ENCODE data around the gene JPH2.
A peak's percentile ranks its signal among the peaks of the same experiment; 100 is the strongest.
"Not testable (repeated sequence)": the region's sequence is repeated elsewhere in the genome, so short reads cannot be mapped to it uniquely, and the experiment has no call there.

Gene JPH2

GRCh38 chr20:44153636-44154043 lies 33.3 kb downstream of the JPH2 start:
- DNase-seq, result no peak

- DNase-seq, result no peak
Measured at GRCh38 chr20:44151621-44152416, 35.2 kb downstream of the JPH2 start.

DNA sequence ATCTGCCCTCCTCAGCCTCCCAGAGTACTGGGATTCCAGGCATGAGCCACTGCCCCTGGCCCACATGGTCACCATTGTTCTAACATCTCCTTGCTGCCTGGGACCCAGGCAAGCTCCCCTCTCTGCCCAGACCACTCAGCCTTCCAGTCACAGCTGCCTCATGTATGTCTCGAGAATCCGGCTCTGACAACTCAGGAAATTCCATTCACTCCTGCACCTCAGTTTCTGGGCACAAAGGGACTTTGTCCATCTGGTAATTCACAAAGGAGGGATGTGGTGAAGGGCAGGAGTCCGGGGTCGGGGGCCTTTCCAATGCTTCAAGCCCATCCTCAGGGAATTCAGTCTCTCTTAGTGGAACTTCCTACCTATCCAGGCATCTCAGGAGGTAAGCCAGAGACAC lies 40.7 kb downstream of the JPH2 start:
- no peak for DNase-seq

DNA sequence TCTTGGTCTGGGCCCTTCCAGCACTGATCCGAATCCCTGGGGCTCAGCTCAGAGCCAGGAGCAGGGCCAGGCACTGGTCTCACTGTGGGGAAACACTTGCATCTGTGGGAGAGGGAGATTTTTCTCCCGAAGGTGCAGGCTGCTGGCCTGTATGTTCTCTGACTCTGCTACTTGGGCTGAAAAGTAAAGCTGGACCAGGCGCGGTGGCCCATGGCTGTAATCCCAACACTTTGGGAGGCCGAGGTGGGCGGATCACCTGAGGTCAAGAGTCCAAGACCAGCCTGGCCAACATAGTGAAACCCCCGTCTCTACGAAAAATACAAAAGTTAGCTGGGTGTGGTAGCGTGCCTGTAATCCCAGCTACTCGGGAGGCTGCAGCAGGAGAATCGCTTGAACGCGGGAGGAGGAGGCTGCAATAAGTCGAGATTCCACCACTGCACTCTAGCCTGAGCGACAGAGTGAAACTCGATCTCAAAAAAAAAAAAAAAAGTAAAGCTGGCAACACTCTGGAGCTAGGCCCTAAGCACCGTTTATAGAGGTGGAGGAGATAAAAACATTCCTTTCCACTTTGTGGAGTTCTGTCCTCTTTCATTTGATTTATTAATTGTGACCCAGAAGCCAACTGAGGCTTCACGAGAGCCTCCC lies 41.7 kb downstream of the JPH2 start:
- DNase-seq, result no peak

GRCh38 chr20:44143936-44144335 lies 43.1 kb downstream of the JPH2 start:
- no peak for DNase-seq

- DNase-seq, result no peak
Measured at GRCh38 chr20:44142413-44142812, 44.6 kb downstream of the JPH2 start.

DNA sequence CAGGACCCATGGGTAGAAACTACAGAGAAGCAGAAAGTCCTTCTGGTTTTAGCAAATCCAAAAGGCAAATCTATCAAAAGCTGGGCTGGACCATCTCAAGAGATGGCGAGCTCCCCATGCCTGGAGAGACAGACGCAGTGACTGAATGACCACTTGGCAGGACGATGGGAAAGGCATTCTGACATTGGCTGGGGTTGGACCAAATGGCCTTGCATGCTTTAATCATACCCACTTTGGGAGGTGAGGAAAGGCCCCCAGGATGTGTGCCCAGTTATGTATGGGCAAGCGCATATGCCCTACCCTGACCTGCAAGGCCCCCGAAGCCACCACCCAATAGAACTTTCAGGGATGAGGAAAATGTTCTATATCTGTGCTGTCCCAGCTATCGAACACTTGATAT lies 45.1 kb downstream of the JPH2 start:
- DNase-seq, result no peak

- no peak for DNase-seq
Measured at GRCh38 chr20:44138867-44139266, 48.1 kb downstream of the JPH2 start.

GRCh38 chr20:44137266-44137801 lies 49.7 kb downstream of the JPH2 start:
- DNase-seq, result peak; percentile 54

DNA sequence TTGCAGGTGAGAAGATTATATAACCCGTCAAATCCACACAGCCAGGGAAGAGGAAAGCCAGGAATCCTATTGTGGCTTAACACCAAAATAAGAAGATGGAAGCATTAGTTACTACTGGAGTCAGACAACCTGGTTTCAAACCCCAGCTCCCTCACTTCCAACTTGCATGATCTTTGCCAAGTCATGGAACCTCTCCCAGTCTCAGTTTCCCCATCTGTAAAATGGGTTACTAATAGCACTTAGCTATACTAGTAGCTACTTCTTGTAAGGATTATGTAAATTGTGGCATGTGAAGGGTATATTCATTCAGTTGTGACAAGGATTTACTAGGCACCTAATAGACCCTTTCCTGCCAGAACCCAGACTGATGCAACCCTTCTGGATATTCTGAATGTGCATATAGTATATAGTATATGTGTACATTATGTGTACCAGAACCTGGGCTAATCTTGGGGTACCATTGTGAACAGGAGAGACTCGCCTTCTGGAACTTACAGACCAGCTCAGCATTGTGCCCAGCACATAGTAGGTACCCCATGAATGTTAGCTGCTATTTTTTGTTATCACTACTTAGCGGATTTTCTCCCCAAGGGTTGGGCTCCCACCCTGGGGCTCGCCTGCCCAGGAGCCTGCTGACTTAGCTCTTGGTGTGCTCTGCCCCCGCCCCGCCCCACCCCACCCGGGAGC lies 50.3 kb downstream of the JPH2 start:
- no peak for DNase-seq

- DNase-seq, result no peak
Measured at GRCh38 chr20:44135417-44136204, 51.4 kb downstream of the JPH2 start.

DNA sequence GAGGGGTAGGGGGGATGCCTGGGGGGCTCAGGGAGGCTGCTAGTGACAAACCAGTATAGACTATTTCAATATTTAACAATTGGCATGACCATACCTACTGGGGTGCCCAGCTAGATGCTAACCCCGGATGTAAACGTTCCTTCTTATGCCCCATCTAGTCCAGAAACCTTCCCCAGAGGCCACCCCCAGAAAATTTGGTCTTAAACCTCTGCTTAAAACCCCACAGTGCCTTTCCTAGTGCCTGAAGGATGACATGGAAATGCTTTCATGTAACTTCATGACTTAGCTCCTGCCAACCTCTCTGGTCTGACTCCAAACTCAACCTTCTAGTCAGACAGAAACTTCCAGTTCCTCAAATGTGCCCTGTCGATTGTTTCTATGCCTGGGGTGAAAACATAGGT lies 52.0 kb downstream of the JPH2 start:
- DNase-seq, result no peak

- no peak for DNase-seq
Measured at GRCh38 chr20:44133424-44133823, 53.6 kb downstream of the JPH2 start.

GRCh38 chr20:44131704-44132103 lies 55.3 kb downstream of the JPH2 start:
- DNase-seq, result no peak

DNA sequence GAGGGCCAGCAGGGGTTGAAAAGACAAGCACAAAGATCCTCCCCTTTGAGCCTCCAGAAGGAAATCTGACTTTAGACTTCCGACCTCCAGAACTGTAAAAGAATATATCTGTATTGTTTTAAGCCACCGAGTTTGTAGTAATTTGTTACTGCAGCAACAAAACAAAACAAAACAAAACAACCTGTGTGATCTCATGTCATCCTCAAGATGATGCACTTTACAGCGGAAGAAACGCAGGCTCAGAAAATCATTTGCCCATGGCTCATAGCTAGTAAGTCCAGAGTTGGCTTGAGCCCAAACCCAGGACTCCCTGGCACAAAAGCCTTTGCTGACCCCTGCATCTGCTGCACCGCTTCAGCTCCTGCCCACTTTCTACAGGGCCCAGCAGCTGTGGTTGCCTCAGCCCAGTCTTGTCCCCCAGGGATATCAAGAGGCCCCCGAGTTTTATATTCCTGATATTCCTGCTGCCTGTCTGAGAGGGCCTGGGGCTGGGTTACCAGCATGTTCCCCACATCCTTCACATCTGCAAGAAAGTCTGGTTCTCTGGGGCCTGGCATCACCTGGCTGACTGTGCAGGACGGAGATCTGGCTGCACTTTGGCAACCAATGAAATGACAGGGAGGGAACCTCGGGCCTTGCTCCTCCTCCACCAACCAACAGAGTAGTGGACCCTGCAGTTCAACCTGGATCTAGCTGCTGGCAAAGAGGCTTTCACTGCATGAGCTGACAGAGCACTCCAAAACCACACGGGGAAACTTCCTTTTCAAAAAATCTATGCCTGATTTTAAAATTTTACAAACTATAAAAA lies 56.9 kb downstream of the JPH2 start:
- DNase-seq, result no peak

DNA sequence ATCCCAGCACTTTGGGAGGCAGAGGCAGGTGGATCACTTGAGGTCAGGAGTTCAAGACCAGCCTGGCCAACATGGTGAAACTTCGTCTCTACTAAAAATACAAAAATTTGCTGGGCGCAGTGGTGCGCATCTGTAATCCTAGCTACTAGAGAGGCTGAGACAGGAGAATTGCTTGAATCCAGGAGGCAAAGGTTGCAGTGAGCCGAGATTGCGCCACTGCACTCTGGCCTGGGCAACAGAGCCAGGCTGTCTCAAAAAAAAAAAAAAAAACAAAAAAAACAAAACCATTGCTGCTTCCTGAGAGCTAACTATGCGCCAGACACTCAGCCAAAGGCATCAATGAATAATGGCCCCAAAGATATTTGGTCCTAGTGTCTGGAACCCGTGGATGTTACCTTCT lies 57.7 kb downstream of the JPH2 start:
- not testable (repeated sequence) for DNase-seq

DNA sequence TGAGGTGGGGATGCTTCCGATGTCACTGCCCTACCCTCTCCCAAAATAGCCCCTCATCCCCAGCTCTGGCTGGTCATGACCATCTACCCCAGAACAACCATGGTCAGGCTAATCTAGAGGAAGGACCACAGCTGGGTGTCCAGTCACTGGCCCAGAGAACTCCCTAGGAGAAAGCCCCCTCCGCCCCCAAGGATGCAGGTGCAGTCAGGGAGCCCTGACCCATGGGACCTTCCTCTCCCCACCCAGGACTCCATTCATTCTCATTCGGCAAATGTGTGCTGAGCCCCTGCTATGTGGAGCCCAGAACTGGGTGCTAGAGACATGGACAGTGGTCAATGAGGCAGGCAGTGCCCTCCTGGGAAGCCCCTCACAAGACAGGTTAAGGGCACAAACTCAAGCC lies 60.5 kb downstream of the JPH2 start:
- no peak for DNase-seq

DNA sequence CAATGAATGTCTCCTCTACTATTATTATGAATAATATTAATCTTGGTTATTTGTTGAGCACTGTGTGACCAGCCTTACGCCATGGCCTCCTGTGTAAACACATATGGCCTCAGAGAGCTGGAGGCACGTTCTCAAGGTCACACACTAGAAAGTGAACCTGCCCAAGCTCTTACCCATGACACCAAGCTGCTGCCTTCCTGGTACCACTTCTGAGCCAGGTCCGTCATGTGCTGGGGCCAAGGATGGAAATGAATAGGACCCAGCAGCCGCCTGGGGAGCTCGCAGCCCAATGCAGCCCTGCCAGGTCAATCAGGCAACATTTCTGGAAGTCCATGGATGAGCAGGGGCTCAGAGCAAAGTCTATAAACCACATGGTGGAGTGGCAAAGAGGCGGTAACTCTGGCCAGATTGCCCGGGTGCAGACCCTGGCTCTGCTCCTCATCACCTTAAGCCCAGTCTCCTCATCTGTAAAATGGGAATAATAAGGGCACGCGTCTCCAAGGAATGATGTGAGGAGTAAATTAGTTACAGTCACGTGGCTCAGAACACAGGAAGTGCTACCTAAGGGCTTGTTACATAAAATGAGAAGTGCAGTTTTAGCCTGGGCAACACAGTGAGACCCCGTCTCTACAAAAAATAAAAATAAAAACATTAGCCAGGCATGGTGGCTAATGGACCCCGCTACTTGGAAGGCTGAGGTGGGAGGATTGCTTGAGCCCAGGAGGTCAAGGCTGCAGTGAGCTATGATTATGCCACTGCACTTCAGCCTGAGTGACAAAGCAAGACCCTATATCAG lies 61.5 kb downstream of the JPH2 start:
- DNase-seq, result no peak

DNA sequence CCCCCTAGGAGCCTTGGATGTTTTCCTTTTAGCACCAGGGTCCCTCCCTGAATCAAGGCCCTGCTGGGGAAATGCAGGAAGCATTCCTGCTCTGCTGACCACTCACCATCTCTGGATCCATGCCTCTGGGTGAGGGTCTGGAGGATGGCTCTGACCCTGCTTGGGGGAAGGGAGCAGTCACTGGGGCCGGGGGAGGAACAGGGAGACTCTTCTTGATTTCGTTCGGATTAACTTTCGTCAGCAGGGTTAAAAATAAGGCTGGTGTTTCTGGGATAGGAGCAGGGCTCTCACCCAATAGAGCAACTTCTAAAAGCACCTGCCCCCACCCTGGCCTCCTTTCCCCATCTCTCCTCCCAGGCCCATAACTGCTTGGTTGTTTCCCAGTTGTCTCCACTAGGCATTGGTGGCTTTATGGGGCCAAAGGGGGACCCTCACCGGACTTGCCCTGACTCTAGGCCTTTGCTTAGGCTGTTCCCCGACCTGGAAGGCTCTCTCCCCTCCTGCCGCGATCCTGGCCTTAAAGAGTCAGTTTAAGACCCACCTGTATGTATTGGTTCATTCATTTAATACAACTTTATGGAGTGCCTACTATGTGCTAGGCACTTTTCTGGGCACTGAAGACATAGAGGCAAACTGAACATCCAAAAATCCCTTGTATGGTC lies 63.0 kb downstream of the JPH2 start:
- no peak for DNase-seq

GRCh38 chr20:44123251-44123650 lies 63.7 kb downstream of the JPH2 start:
- DNase-seq, result no peak
